GM21528 (cell line): Measurements from ENCODE around the gene ARFGAP2.

Experiments
- ATAC-seq: cut with Tn5 transposase; IDR thresholded peaks from one replicate; pipeline ENCODE4 v1.9.1; 2021; ENCODE audit warnings: mild to moderate bottlenecking, moderate library complexity; ENCODE audit not compliant: unreplicated experiment, low FRiP score

Gene ARFGAP2

GRCh38 chr11:47152126-47152952, 24.3 kb downstream of the ARFGAP2 start:
- ATAC-seq = no peak

DNA sequence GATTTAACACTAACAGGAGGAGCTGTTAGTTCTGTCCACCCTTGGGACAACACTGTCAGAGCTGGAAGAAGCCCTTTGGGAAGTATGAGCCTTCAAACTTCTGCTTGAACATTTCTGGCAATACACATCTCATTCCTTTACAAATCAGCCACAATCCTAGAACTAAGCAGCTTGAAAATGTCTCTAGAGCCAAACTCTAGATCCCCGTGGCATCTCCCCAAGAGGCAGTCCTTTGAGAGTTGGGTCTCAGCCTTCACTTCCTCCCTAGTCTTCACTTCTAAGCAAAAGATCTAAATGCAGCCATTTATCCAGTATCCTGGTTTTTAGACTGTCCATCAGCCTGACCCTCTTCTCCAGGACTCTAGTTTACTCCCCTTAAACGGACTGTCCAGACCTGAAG, 26.9 kb downstream of the ARFGAP2 start:
- ATAC-seq = no peak

GRCh38 chr11:47148903-47149531, 27.7 kb downstream of the ARFGAP2 start:
- no peak for ATAC-seq

DNA sequence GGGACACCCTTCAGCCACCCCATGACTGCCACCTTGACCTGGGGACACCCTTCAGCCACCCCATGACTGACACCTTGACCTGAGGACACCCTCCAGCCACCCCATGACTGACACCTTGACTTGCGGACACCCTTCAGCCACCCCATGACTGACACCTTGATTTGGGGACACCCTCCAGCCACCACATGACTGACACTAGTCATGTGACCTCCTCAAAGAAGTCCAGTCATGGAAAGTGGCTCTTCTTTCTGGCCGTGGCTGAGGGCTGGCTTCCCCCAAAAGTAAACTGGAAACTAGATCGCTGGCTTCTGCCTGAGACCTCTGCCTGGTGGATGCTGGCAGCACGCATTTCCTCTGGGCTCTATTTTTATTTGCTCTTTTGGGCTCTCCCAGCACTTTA, 28.4 kb downstream of the ARFGAP2 start:
- ATAC-seq = no peak

DNA sequence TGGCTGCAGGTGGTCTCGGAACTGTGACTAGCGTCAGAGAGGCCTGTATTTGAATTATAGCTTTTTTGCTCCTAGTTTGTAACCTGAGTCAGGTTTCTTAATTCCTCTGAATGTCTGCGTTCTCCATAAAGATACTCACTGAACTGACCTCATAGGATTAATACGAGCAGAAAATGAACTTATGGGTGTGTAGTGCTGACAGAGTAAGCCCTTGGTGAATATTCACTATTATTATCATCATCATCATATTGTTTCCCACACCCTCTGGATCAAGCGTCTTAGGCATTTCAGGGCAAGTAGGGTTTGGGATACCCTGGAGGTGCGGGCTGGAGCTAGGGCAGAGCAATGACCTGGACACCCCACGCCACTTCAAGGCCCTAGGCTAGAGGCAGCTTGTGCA, 29.0 kb downstream of the ARFGAP2 start:
- ATAC-seq = no peak

DNA sequence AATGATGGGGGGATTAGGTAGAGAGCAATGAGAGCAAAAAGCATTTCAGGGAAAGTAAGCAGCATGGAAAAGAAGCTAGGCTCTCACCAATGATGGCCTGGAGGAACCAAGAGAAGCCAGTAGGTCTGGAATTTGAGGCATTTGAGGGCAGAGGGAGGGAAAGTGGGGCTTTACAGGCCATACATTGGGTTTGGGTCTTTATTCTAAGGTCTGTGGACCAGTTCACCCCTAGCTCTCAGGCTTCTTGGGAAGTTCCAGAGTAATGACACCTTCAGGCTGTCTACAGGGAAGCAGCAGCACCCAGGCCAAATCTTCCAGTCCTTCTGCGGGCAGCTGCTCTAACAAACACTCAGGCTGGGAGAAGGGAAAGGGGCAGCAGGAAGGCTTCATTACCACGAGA, 29.4 kb downstream of the ARFGAP2 start:
- no peak for ATAC-seq

DNA sequence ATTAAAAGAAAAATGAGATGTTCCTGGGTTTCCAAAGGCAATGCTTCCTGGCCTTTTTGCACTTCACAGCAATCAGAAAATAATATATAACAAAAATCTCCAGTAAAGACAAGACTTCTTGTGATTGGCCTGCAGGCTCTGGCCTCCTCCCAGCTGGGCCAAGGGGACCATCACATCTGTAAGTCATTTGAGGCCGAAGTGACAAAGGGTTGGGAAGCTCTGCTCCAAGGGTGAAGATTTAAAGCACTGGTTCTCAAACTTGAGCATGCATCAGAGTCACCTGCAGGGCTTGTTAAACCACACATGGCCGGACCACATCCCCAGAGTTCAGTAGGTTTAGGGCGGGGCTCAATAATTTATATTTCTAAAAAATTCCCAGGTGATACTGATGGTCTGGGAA, 32.1 kb downstream of the ARFGAP2 start:
- ATAC-seq = no peak

DNA sequence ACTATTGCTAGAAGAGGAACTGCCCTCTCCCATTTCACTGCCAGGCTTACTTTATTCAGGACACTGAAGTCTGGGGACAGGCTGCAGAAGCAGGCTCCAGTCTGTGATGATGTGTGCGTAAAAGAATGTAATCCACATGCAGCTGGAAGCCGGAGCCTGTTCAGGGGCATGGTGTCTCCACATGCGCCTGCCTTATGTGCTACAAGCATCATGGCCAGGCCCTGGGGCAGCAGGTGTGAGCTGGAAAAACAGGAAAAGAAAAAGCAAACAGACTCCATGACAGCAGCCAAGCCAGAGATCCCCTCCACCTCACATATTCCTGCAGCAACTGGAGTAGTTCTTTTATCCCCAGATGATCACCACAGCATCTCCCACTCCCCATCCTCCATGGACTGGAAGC, 33.4 kb downstream of the ARFGAP2 start:
- ATAC-seq = no peak

GRCh38 chr11:47139878-47140277, 36.8 kb downstream of the ARFGAP2 start:
- no peak for ATAC-seq

GRCh38 chr11:47137476-47137875, 39.2 kb downstream of the ARFGAP2 start:
- no peak for ATAC-seq

- ATAC-seq = no peak
These were observed 39.8 kb downstream of the ARFGAP2 start for GRCh38 chr11:47136921-47137320.

DNA sequence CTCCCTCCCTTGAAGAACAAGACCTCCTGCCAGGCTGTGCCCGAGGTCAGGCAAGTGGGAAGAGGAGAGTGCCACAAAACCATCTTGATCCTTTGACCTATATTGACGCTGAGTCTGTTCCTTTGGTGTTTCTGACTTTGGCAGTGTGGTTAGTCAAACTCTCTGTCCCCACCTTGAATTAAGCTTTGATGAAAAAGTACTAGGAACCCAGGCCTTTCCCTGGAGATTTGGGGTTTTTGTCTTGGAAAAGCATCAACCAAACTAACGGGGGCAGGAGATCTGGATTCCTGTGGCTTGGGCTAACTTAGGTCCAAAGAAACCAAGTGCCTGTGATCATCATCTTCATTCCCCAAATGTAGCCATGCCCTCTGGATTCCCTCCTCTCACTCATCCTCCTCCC, 40.4 kb downstream of the ARFGAP2 start:
- ATAC-seq = no peak

- no peak for ATAC-seq
These were observed 43.7 kb downstream of the ARFGAP2 start for GRCh38 chr11:47132981-47133380.

DNA sequence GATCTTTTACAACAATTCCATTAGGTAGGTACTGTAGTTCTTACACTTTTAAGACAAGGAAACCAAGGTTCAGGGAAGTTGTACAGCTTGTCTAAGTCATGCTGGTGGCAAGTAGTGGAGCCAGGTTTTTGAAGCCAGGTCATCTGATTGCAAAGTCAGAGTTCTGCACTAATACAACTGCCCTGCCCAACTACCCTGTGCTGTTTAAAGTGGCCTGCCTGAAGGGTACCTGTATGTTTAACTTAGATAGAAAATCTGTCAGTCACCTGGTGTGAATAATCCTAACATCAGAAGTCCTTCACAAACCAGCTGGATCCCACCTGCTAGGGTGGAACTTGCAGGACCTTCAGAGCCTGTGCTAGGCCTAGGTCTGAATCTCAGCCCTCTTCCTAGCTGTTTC, 44.2 kb downstream of the ARFGAP2 start:
- no peak for ATAC-seq

DNA sequence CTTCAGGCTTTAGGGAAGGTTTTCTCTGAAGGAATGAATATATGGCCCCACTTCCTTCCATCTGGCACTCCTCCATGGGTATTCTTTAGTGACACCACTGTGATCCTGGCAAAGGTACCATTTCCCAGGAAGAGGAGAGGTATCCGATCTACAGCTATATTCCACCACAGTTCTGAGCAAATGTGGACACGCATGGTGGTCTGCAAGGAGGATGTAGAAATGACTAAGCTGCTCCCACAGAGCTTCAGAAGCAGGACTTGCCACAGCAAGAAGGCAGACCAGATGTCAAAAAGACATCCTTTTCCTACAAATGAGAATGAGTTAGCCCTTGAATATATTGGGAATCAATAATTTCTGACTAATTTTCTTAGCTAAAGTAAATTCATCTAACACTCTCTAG, 45.5 kb downstream of the ARFGAP2 start:
- no peak for ATAC-seq

GRCh38 chr11:47130543-47130942, 46.1 kb downstream of the ARFGAP2 start:
- no peak for ATAC-seq

GRCh38 chr11:47127213-47127612, 49.5 kb downstream of the ARFGAP2 start:
- ATAC-seq = no peak

- no peak for ATAC-seq
These were observed 51.6 kb downstream of the ARFGAP2 start for GRCh38 chr11:47125083-47125482.

DNA sequence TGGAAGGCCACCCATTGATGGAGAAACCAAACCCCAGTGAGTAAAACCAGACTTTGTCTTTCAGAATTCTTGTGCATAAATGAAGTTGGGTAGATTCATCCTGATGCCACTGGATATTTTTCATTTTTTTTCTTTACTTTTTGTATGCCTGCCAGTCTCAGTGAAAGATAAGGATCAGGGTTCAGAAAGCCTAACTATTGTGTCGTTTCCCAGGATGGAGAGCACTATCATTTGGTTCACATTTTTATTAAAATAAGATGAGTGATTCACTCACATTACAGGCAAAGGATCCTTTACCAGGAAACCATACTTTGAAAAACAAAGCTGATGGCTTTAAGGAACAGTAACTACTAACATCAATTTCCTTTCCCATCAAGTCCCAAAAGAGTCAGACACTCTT, 52.0 kb downstream of the ARFGAP2 start:
- no peak for ATAC-seq

- no peak for ATAC-seq
These were observed 53.6 kb downstream of the ARFGAP2 start for GRCh38 chr11:47123094-47123493.

DNA sequence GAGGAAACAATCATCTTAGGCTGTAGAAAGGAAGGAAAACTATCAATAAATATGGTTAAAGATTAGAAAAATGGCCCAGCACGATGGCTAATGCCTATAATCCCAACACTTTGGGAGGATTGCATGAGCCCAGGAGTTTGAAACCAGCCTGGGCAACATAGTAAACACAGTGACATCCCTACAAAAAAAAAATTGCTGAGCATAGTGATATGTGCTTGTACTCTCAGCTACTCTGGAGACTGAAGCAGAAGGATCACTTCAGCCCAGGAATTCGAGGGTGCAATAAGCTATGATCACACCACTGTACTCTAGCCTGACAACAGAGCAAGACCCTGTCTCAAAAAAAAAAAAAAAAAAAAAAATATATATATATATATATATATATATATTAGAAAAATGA, 54.9 kb downstream of the ARFGAP2 start:
- ATAC-seq = no peak

- no peak for ATAC-seq
These were observed 55.6 kb downstream of the ARFGAP2 start for GRCh38 chr11:47121056-47121455.
